Thymus (tissue), 11 donors: ENCODE measurements around the gene ZNF136. TPM values are rescaled to one million over a fixed set of nuclear protein-coding genes. Genes with fewer than 3 reads are reported as not detected.

Experiments
- DNase-seq, 9 donors: peaks; one replicate each; pipeline ENCODE4 v3.0.0-alpha.2; 2013; ENCODE audit warnings: low spot score in 9 of 9, low read depth in 6 of 9, missing footprints in 1 of 9
- H3K27ac ChIP-seq, 2 donors: one replicate each; pipeline ENCODE4 v1.5.1; 2013; ENCODE audit warnings: control low read depth in 1 of 2, low read depth in 1 of 2, low read length in 1 of 2, mild to moderate bottlenecking in 1 of 2, moderate library complexity in 1 of 2
- H3K27me3 ChIP-seq, 2 donors: one replicate each; pipeline ENCODE4 v1.5.1; 2013; ENCODE audit warnings: low read length in 1 of 2; ENCODE audit not compliant: control insufficient read depth in 2 of 2, insufficient read depth in 1 of 2
- H3K36me3 ChIP-seq, 2 donors: one replicate each; pipeline ENCODE4 v1.5.1; 2013; ENCODE audit warnings: low read length in 1 of 2, mild to moderate bottlenecking in 1 of 2, moderate library complexity in 1 of 2; ENCODE audit not compliant: control insufficient read depth in 2 of 2, insufficient read depth in 2 of 2
- H3K4me1 ChIP-seq, 2 donors: one replicate each; pipeline ENCODE4 v1.5.1; 2013; ENCODE audit warnings: low read length in 2 of 2; ENCODE audit not compliant: control insufficient read depth in 2 of 2, insufficient read depth in 2 of 2
- H3K4me3 ChIP-seq, 2 donors: one replicate each; pipeline ENCODE4 v1.5.1; 2013; ENCODE audit warnings: low read length in 2 of 2, control low read depth in 1 of 2, mild to moderate bottlenecking in 1 of 2
- H3K9me3 ChIP-seq, 2 donors: one replicate each; pipeline ENCODE4 v1.5.1; 2013; ENCODE audit warnings: low read length in 1 of 2, mild to moderate bottlenecking in 1 of 2; ENCODE audit not compliant: control insufficient read depth in 2 of 2, insufficient read depth in 1 of 2
- WGBS: extraction: QIAGEN DNeasy Blood & Tissue Kit; methylation state at CpG from one replicate; pipeline ENCODE4 v1.1.7; 2013; 5-methylcytosine and 5-hydroxymethylcytosine counted together
- polyA plus RNA-seq: library from polyadenylated mRNA; stranded (reverse); fragments of 200-250 nt; gene quantifications from one replicate; pipeline ENCODE4 v1.2.3, GENCODE V29; 2013
- total RNA-seq: library from RNA; stranded (reverse); fragments of 120-200 nt; gene quantifications from one replicate; pipeline ENCODE4 v1.2.4, GENCODE V29; 2013
- donor health status: healthy.

Gene ZNF136
- total and polyA plus RNA-seq, 2 donors, result 8.3 to 10.7 TPM

DNA sequence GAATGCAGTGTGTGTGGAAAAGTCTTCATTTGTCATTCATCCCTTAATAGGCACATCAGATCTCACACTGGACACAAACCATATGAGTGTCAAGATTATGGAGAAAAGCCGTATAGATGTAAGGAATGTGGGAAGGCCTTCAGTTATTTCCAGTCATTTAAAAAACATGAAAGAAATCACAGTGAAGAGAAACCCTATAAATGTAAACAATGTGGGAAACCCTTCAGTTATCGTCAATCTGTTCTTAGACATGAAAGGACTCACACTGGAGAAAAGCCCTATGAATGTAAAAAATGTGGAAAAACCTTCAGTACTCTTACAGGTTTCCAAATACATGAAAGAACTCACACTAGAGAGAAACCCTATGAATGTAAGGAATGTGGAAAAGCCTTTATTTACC lies 45.3 kb downstream of the ZNF136 start:
- Histone ChIP-seq H3K4me3 (no peak overlapping the region), H3K4me1 (no peaks in the 10 kb centered on the region), H3K36me3 (no peaks in the 10 kb centered on the region), H3K27me3 (no peaks in the 10 kb centered on the region), H3K9me3 (peaks cover 0 to 18% of the 10 kb centered on the region in 2 donors), H3K27ac (no peak overlapping the region)
- no peak for DNase-seq
- 99% methylated on average over 2 of the region's 2 CpGs for WGBS

- Histone ChIP-seq H3K27ac (no peak overlapping the region), H3K4me3 (no peak overlapping the region), H3K9me3 (peaks cover 0 to 34% of the 10 kb centered on the region in 2 donors)
Measured at GRCh38 chr19:12217332-12217731, 54.4 kb downstream of the ZNF136 start.

DNA sequence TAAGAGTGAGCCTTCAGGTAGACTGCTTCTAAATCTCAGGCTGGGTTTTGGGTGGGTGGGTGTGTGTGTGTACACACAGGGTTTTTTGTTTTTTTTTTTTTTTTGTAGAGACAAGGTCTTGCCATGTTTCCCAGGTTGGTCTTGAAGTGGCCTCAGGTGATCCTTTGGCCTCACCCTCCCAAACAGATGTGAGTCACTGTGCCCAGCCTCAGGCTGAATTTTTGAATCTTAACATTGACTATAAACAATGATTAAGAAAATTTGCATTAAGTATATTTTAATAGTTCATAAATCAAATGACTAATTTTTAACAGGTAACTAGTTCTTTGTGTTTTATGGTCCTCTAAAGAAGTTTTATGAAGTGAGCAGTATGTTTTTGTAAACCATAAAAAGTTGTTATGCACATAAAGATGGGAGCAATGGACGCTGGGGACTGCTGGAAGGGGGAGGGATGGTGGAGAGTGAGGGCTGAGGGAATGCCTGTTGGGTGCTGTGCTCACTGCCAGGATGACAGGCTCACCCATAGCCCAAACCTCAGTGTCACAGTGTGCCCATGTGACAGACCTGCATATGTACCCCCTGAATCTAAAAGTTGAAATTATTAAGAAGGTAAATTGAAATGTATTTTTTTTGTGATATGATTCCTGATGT lies 60.2 kb downstream of the ZNF136 start:
- H3K27me3 ChIP-seq, result no peaks in the 10 kb centered on the region
- no peak overlapping the region for H3K27ac ChIP-seq
- H3K9me3 ChIP-seq, result peaks cover 0 to 18% of the 10 kb centered on the region in 2 donors
- no peaks in the 10 kb centered on the region for H3K36me3 ChIP-seq
- WGBS, result 98% methylated on average over 1 of the region's 1 CpG
- no peak overlapping the region for H3K4me3 ChIP-seq
- DNase-seq, result no peak
- no peaks in the 10 kb centered on the region for H3K4me1 ChIP-seq

More at GRCh38 chr19:12217332-12217731, 54.4 kb downstream of the ZNF136 start:
- Histone ChIP-seq H3K4me1 (no peaks in the 10 kb centered on the region), H3K36me3 (no peaks in the 10 kb centered on the region), H3K27me3 (no peaks in the 10 kb centered on the region)
- no peak for DNase-seq

DNA sequence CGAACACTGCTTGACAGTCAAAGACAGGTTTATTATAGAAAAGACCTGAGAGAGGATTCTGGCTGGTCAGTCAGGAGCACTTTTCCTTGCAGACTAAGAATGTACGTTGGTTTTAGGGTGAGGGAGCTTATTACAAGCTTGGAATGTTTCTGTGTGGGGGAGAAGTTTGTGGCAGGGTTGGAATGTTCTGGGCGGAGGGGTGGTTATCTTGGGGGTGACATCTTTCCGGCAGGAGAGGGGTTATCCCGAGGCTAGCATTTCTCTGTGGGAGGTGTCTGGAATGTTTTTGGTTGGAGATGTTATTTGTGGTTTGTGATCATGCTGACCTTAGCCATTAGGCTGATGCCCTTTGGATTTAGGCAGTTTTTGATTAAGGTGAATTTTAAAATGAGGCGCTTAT lies 61.8 kb downstream of the ZNF136 start:
- no peaks in the 10 kb centered on the region for H3K4me1 ChIP-seq
- 99% methylated on average over 6 of the region's 6 CpGs for WGBS
- no peaks in the 10 kb centered on the region for H3K36me3 ChIP-seq
- no peak overlapping the region for H3K4me3 ChIP-seq
- peaks cover 0 to 13% of the 10 kb centered on the region in 2 donors for H3K9me3 ChIP-seq
- DNase-seq, result no peak
- no peaks in the 10 kb centered on the region for H3K27me3 ChIP-seq
- no peak overlapping the region for H3K27ac ChIP-seq

DNA sequence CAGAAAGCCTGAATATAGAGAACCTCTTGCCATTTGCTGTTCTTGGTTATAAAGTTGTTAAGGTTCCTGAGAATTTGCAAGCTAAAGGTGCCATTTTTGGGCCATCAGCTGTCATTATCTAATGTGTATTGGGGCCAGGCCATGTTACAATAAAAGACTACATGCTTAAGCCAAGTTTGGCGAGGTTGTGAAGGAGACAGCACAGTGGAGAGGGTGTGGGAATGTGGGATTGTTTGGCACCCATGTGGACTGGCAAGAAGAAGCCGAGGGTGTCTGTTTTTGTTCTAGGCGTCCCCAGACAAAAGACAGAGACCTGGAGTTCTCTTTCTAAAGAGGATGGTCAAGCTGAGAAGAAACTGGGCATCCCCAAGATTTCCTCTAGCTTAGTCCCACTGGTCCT lies 67.1 kb downstream of the ZNF136 start:
- WGBS, result 97% methylated on average over 3 of the region's 3 CpGs

GRCh38 chr19:12230751-12231733 lies 68.1 kb downstream of the ZNF136 start:
- WGBS, result 98% methylated on average over 6 of the region's 6 CpGs
- DNase-seq, result no peak
- H3K9me3 ChIP-seq, result peaks cover 0 to 14% of the 10 kb centered on the region in 2 donors
- no peaks in the 10 kb centered on the region for H3K36me3 ChIP-seq
- no peak overlapping the region for H3K4me3 ChIP-seq
- no peak overlapping the region for H3K27ac ChIP-seq
- no peaks in the 10 kb centered on the region for H3K27me3 ChIP-seq
- H3K4me1 ChIP-seq, result no peaks in the 10 kb centered on the region

More for the DNA sequence above, 67.1 kb downstream of the ZNF136 start:
- no peak for DNase-seq
- Histone ChIP-seq H3K4me1 (no peaks in the 10 kb centered on the region), H3K4me3 (no peak overlapping the region), H3K36me3 (no peaks in the 10 kb centered on the region), H3K9me3 (peaks cover 0 to 14% of the 10 kb centered on the region in 2 donors), H3K27ac (no peak overlapping the region), H3K27me3 (no peaks in the 10 kb centered on the region)

DNA sequence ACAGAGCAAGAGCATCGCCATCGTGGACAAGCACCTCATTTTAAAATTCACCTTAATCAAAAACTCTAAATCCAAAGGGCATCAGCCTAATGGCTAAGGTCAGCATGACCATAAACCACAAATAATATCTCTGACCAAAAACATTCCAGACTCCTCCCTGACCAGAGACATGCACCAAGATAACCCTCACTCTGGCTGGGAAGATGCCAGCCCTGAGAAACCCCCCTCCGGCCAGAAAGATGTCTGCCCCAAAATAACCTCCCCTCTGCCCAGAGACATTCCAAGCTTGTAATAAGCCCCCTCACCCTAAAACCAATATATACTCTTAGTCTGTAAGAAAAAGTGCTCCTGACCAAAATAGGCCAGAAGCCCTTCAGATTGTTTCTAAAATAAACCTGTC lies 70.1 kb downstream of the ZNF136 start:
- H3K9me3 ChIP-seq, result peaks cover 4 to 27% of the 10 kb centered on the region in 2 donors

DNA sequence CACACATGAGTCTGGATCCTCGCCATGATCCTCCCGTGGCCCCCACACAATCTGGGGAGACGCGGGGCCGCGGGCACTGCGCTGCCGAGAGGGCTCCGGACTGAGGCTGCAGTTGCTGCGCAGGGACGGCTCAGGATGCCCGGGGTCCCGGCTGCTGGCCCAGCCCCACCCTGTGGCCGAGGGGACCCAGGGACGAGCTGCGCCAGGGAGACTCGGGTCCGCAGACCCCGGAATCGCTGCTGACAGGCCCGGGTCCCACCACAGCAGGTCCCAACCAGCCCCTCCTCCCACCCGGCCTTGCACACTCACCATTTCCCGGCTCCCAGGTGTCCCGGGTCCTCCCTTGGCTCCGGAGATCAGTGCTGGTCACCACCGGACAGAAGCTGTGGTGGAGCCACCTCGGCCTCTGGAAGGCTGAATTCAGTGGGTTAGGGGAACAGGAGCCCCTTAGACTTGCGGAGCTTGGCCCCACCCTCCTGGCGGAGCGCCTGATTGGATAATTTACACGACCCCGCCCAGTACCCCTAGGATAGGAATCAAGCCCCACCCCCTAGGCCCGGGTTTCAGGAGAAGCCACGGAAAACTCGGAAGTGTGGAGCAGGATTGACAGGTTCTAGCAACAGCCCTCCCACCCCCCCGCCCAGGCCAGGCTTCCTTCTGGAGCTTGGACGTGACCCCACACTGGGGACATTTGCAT lies 74.4 kb downstream of the ZNF136 start:
- H3K9me3 ChIP-seq, result peaks cover 4 to 23% of the 10 kb centered on the region in 2 donors
- no peak overlapping the region for H3K27ac ChIP-seq
- WGBS, result 95% methylated on average over 37 of the region's 37 CpGs
- no peak for DNase-seq
- no peaks in the 10 kb centered on the region for H3K27me3 ChIP-seq
- no peaks in the 10 kb centered on the region for H3K4me1 ChIP-seq
- H3K36me3 ChIP-seq, result peaks cover 0 to 5% of the 10 kb centered on the region in 2 donors
- H3K4me3 ChIP-seq, result no peak overlapping the region

More for the DNA sequence above, 70.1 kb downstream of the ZNF136 start:
- DNase-seq, result no peak
- WGBS, result 98% methylated on average over 3 of the region's 3 CpGs
- Histone ChIP-seq H3K4me1 (no peaks in the 10 kb centered on the region), H3K4me3 (no peak overlapping the region), H3K27me3 (no peaks in the 10 kb centered on the region), H3K27ac (no peak overlapping the region), H3K36me3 (peaks cover 0 to 5% of the 10 kb centered on the region in 2 donors)
